NCI-H1417 treated with DMSO at 0.1 percent for 48 hours (cell line): ENCODE measurements around the gene PHF20.
"Not testable (repeated sequence)": the region's sequence is repeated elsewhere in the genome, so short reads cannot be mapped to it uniquely, and the experiment has no call there.

Experiments
- DNase-seq: peaks from one replicate; lab custom pipeline; 2025; lab: John Stamatoyannopoulos, UW

The PHF20 gene

DNA sequence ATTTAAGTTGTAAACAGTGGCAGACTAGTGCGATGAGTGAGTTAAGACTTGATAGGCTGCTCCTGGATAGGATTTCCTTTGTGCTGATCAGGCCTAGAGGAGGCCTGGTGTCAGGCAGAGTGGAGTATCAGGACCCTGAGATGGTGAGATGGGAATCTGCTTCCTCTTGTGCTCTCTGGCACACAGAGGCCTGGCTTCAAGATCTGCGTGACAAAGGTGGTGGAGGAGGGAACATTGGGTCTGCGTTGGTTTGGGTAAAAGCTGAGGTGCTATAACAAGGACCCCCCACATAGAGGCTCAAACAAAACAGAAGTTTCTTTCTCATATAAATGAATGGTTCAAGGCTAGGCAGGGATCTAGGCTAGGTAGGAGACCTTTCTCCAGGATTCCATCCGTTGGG lies 162.2 kb downstream of the PHF20 start:
- DNase-seq = no peak

DNA sequence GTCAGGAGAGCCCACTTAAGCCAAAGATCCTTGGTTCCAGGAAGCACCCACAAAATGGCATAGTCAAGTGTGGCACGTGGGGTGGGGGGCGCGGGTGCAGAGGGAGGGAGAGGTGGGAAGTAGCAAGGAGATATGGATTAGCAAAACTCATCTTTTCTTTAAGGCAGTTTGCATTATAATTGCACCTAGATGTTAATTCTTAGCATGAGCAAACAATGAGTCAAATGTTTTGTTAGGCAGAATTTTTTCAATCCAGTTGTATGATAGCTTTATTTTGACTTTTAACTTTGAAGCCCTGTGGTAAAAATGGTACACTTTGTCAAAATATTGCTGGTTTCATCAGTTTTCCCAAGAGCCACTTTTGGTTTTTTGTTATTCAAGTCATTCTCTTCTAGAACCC lies 167.4 kb downstream of the PHF20 start:
- DNase-seq = no peak

DNA sequence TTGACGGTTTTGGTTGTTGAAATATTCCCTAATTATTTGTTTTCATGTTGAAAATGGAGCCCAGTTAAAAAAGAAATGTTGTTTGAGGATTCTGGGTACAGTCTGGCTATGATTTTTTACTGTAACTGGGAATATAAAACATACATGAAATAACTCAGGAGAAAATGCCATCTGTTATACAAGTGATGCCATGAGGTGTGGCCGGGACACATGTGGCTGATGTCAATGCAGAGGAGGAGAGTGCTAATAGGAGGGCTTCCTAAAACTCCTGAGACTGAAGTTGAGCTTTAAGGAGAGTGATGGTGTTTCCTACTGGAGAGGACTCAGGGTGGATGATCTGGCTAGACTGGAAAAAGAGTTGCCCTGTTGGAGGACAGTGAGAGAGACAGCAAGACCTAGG lies 169.8 kb downstream of the PHF20 start:
- DNase-seq = no peak

- no peak for DNase-seq
Measured at GRCh38 chr20:35942243-35942642, 170.4 kb downstream of the PHF20 start.

- no peak for DNase-seq
Measured at GRCh38 chr20:35947489-35947888, 175.7 kb downstream of the PHF20 start.

DNA sequence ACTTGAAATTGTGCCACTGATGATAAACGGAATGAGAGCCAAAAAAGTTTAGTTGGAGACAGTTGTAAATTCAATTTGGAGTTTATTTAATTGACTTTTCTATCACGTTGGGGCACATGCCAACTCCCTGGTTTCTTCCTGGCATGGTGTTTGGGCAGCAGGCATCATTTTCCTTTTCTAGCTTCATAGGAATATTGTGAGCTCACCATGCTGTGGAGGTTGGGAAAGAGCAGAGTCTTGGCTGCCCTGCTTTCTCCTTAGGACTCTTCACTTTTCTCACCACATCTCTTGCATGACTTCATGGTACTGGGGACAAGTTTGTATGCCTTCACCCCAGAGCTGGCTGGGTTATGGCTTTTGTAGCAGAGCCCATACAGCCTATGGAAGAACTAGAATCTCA lies 176.1 kb downstream of the PHF20 start:
- no peak for DNase-seq

- no peak for DNase-seq
Measured at GRCh38 chr20:35950093-35950492, 178.3 kb downstream of the PHF20 start.

DNA sequence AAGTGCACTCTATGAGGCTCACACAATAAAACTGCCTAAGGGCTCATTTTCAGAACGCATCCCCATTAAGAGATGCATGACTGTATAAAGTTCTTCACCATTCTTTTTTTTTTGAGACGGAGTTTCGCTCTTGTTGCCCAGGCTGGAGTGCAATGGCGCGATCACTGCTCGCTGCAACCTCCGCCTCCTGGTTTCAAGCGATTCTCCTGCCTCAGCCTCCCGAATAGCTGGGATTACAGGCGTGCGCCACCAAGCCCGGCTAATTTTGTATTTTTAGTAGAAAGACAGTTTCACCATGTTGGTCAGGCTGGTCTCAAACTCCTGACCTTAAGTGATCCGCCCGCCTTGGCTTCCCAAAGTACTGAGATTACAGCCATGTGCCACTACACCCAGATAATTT lies 180.3 kb downstream of the PHF20 start:
- DNase-seq = not testable (repeated sequence)

- DNase-seq = no peak
Measured at GRCh38 chr20:35952480-35953386, 180.9 kb downstream of the PHF20 start.

GRCh38 chr20:35953387-35954199 lies 181.8 kb downstream of the PHF20 start:
- no peak for DNase-seq

GRCh38 chr20:35954200-35954906 lies 182.5 kb downstream of the PHF20 start, which contains the start of gene SCAND1:
Gene SCAND1 (minus strand): TSS chr20:35954502. CDS start chr20:35954284, 218 bp downstream.
- DNase-seq = peak; percentile 89

DNA sequence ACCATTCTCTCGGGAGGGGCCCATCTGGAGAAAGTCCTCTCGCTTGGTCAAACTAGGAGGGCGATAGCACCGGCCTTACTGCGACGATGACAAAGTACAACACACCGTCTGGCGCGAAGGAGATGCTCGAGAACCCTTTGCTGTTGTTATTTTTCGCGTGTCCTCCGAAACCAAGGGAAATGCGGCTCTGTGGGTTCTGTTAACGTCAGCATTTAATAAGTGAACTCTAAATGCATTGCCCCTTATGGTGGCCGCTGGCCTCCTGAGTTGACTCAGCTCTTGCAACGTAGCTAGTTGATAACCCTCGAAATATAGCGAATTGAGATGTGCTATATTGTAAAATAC lies 183.1 kb downstream of the PHF20 start:
- DNase-seq = no peak

GRCh38 chr20:35956616-35957015 lies 184.8 kb downstream of the PHF20 start:
- no peak for DNase-seq

- not testable (repeated sequence) for DNase-seq
Measured at GRCh38 chr20:35959291-35959690, 187.5 kb downstream of the PHF20 start.

DNA sequence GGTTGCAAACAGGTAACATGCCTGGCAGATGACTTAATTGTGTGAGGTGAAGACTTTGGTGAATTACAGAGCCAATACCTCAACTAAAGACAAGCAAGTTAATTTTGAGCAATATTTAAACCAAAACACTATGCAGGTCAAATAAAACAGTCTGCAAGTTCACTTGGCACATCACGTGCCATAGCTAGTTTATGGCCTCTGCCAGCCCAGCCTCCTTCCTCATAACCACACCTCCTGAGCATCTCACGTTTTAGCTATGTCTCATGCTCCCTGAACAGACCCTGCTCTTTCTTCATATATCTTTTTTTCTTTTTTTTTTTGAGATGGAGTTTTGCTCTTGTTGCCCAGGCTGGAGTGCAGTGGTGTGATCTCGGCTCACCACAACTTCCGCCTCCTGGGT lies 192.1 kb downstream of the PHF20 start:
- DNase-seq = no peak

DNA sequence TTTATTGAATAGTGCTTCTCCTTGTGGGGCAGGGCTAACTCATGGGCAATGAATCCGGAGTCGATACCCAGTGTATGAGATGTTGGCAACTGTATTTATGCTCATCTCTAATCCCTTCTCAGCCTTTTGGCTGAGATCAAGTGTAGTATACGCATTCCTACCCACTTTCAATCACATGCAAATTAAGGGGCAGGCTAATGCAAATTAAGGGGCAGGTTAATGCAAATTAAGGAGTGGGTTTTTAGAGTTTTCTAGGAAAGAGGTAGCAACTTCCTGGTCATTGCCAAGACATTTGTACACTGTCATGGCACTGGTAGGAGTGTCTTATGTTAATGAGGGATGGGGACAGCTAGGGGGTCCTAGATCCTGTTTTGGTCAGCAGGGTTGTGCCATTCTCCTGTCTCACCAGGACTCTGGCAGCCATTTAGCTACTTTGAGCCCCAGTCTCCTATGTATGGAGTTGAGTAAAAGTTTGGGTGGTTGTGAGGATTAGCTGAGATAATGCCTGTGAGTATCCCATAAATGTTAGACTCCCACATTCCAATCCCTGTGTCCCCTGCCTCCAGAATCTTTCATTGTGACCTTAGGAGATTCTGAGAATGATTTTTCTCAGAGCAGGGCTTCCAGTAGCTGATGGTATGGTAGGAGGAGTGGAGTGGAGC lies 196.3 kb downstream of the PHF20 start, which contains the start of gene CNBD2:
TSS of gene CNBD2 (plus strand) at position 612 of the 662 bp plus-strand sequence. CDS start 173 bp downstream, outside the sequence.
- DNase-seq = no peak

GRCh38 chr20:35968930-35969329 lies 197.1 kb downstream of the PHF20 start:
- no peak for DNase-seq

DNA sequence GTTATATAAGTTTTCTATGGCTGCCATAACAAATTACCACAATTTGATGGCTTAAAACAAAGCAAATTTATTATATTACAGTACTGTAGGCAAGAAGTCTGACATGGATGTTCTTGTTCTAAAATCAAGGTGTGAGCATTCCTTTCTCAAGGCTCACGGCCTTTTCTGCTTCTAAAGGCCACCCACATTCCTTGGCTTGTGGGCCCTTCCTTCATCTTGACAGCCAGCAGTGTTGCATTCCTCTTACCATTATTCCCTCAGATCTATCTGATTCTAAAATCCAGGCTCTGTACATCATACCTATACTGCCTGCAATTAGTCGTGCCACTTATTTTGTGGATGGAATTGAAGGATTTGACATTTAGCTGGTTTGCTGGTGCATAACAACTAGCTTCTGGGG lies 200.2 kb downstream of the PHF20 start:
- no peak for DNase-seq

GRCh38 chr20:35972462-35972861 lies 200.6 kb downstream of the PHF20 start:
- DNase-seq = no peak

- DNase-seq = no peak
Measured at GRCh38 chr20:35974256-35974655, 202.4 kb downstream of the PHF20 start.

GRCh38 chr20:35975576-35976373 lies 204.0 kb downstream of the PHF20 start:
- DNase-seq = no peak
